Keratinocyte (primary cell): Measurements from ENCODE around the gene SDCCAG8. TPM values are rescaled to one million over a fixed set of nuclear protein-coding genes. Genes with fewer than 3 reads are reported as not detected.

Source experiments
- DNase-seq: peaks from one replicate; pipeline ENCODE4 v3.0.0-alpha.2; 2011; ENCODE audit warnings: low read depth, missing footprints, low spot score
- FAIRE-seq: peaks from 2 replicates; lab custom pipeline; 2011; peaks lifted over from hg19 to GRCh38; lab: Jason Lieb, UNC
- H2AFZ ChIP-seq: 2 replicates; pipeline ENCODE4 v1.6.0; 2012; ENCODE audit warnings: low read length, control low read depth, inconsistent platforms; ENCODE audit not compliant: control insufficient read depth
- H3K27ac ChIP-seq: 2 replicates; pipeline ENCODE4 v1.5.1; 2011; ENCODE audit warnings: low read length; ENCODE audit not compliant: control insufficient read depth, insufficient read depth
- H3K27me3 ChIP-seq: 3 replicates; pipeline ENCODE4 v1.6.0; 2011; ENCODE audit warnings: low read length; ENCODE audit not compliant: control insufficient read depth, insufficient read depth; ENCODE audit errors: extremely low read depth
- H3K36me3 ChIP-seq, 2 experiments: 2 replicates in 1 of 2; 3 replicates in 1 of 2; pipeline ENCODE4 v1.5.1; 2011; ENCODE audit warnings: low read length in 2 of 2, mild to moderate bottlenecking in 1 of 2; ENCODE audit not compliant: control insufficient read depth in 2 of 2, insufficient read depth in 2 of 2; ENCODE audit errors: extremely low read depth in 1 of 2
- H3K4me1 ChIP-seq: 3 replicates; pipeline ENCODE4 v1.5.1; 2011; ENCODE audit warnings: low read length; ENCODE audit not compliant: control insufficient read depth, insufficient read depth; ENCODE audit errors: extremely low read depth
- H3K4me2 ChIP-seq: 3 replicates; pipeline ENCODE4 v1.6.0; 2011; ENCODE audit warnings: low read depth, low read length; ENCODE audit not compliant: control insufficient read depth, insufficient read depth; ENCODE audit errors: extremely low read depth
- H3K4me3 ChIP-seq, 3 experiments: fragments of 200-600 bp in 1 of 3; sonication (generic) in 1 of 3; 2 replicates in 2 of 3; 3 replicates in 1 of 3; pipeline ENCODE4 v1.5.1; 2011 to 2016; ENCODE audit warnings: low read length in 3 of 3, mild to moderate bottlenecking in 3 of 3, control low read depth in 2 of 3, inconsistent platforms in 1 of 3, low read depth in 1 of 3, mixed read lengths in 1 of 3, mixed run types in 1 of 3, moderate library complexity in 1 of 3; ENCODE audit not compliant: control insufficient read depth in 2 of 3, insufficient read depth in 2 of 3; ENCODE audit errors: extremely low read depth in 1 of 3
- H3K79me2 ChIP-seq: 2 replicates; pipeline ENCODE4 v1.6.0; 2012; ENCODE audit warnings: low read length; ENCODE audit not compliant: control insufficient read depth, insufficient read depth
- H3K9ac ChIP-seq: 3 replicates; pipeline ENCODE4 v1.6.0; 2011; ENCODE audit warnings: low read length; ENCODE audit not compliant: control insufficient read depth, insufficient read depth; ENCODE audit errors: extremely low read depth
- H3K9me1 ChIP-seq: 3 replicates; pipeline ENCODE4 v1.6.0; 2011; ENCODE audit warnings: low read length; ENCODE audit not compliant: control insufficient read depth, insufficient read depth; ENCODE audit errors: extremely low read depth
- H3K9me3 ChIP-seq: 2 replicates; pipeline ENCODE4 v1.5.1; 2012; ENCODE audit warnings: low read depth, low read length; ENCODE audit not compliant: control insufficient read depth
- H4K20me1 ChIP-seq: 3 replicates; pipeline ENCODE4 v1.6.0; 2011; ENCODE audit warnings: low read length; ENCODE audit not compliant: control insufficient read depth, insufficient read depth; ENCODE audit errors: extremely low read depth
- CTCF ChIP-seq, 3 experiments: IDR thresholded peaks in 1 of 3; conservative IDR thresholded peaks in 1 of 3; optimal IDR thresholded peaks in 1 of 3; 2 replicates in 2 of 3; 3 replicates in 1 of 3; pipeline versions ENCODE3 to v1.5.1; 2011; ENCODE audit warnings: low read length in 3 of 3, mild to moderate bottlenecking in 3 of 3, moderate library complexity in 2 of 3, control low read depth in 1 of 3, inconsistent platforms in 1 of 3; ENCODE audit not compliant: insufficient read depth in 2 of 3; ENCODE audit errors: extremely low read depth in 1 of 3
- EZH2 ChIP-seq: IDR thresholded peaks from one replicate; pipeline ENCODE4 v1.6.1; 2012; ENCODE audit warnings: inconsistent platforms, mild to moderate bottlenecking, low read length, moderate library complexity
- dilution Hi-C: fragments of 300-500 bp; cut with MboI; formaldehyde crosslinking; loops from one replicate; pipeline ENCODE4 v1.7.0; 2020; ENCODE audit warnings: low sequenced_read_pairs; ENCODE audit not compliant: extremely low pct_ligation_motif_present
- polyA plus RNA-seq, 5 experiments: library from polyadenylated mRNA; depleted of rRNA in 3 of 5; stranded (reverse) in 3 of 5; stranded (forward) in 1 of 5; unstranded in 1 of 5; fragments of >200 nt; gene quantifications; 1 replicate in 1 of 5; 2 replicates in 3 of 5; 3 replicates in 1 of 5; pipeline versions ENCODE4 v1.2.1 to v1.2.3, GENCODE V29; 2011 to 2012; ENCODE audit warnings: missing spikeins in 2 of 5, low read depth in 1 of 5, low replicate concordance in 1 of 5

SDCCAG8 gene
- polyA plus RNA-seq, 1 donor (not counting 4 experiments of a cell fraction or from before 2014, with no cell fraction given) = 61.6 TPM

- Histone ChIP-seq H4K20me1 (no peaks in the 10 kb centered on the region), H3K79me2 (no peaks in the 10 kb centered on the region), H3K9me3 (no peaks in the 10 kb centered on the region), H3K4me3 (peak overlapping the region in 2 of 3 experiments; percentile 69 to 71), H3K27me3 (no peaks in the 10 kb centered on the region), H3K4me1 (peaks cover 24% of the 10 kb centered on the region), H3K9me1 (no peaks in the 10 kb centered on the region), H3K36me3 (peaks cover 1 to 6% of the 10 kb centered on the region in 2 experiments), H2AFZ (peak overlapping the region; percentile 50), H3K9ac (peak overlapping the region; percentile 72), H3K27ac (peak overlapping the region; percentile 66), H3K4me2 (peak overlapping the region; percentile 91)
- TF ChIP-seq CTCF (optimal IDR thresholded peaks at IDR 0.05 in 1 of 3, IDR thresholded peaks at IDR 0.05 in 1 of 3, conservative IDR thresholded peaks at IDR 0.05 in 1 of 3; ENCODE audit: extremely low read depth in 1 of 3, insufficient read depth in 2 of 3, low read length in 3 of 3) (no peak), EZH2 (no peak)
- dilution Hi-C loops = no loop called here
- FAIRE-seq = no peak
- DNase-seq = no peak
Observed at GRCh38 chr1:243473227-243474135, 217.6 kb downstream of the SDCCAG8 start.

GRCh38 chr1:243474136-243474881, 218.5 kb downstream of the SDCCAG8 start:
- no peaks in the 10 kb centered on the region for H3K9me3 ChIP-seq
- DNase-seq = no peak
- dilution Hi-C loops = no loop called here
- no peaks in the 10 kb centered on the region for H3K27me3 ChIP-seq
- H3K36me3 ChIP-seq = peaks cover 1 to 6% of the 10 kb centered on the region in 2 experiments
- H4K20me1 ChIP-seq = no peaks in the 10 kb centered on the region
- peak overlapping the region in 2 of 3 experiments; percentile 38 to 71 for H3K4me3 ChIP-seq
- H3K79me2 ChIP-seq = no peaks in the 10 kb centered on the region
- TF ChIP-seq EZH2 (no peak), CTCF (optimal IDR thresholded peaks at IDR 0.05 in 1 of 3, IDR thresholded peaks at IDR 0.05 in 1 of 3, conservative IDR thresholded peaks at IDR 0.05 in 1 of 3; ENCODE audit: extremely low read depth in 1 of 3, insufficient read depth in 2 of 3, low read length in 3 of 3) (no peak)
- H2AFZ ChIP-seq = peak overlapping the region; percentile 81
- peak overlapping the region; percentile 72 for H3K9ac ChIP-seq
- H3K4me2 ChIP-seq = peak overlapping the region; percentile 91
- H3K4me1 ChIP-seq = peaks cover 24% of the 10 kb centered on the region
- peak overlapping the region; percentile 54 for H3K27ac ChIP-seq
- FAIRE-seq = no peak
- H3K9me1 ChIP-seq = no peaks in the 10 kb centered on the region
